DMS 273 treated with DMSO at 0.1 percent for 48 hours (cell line): ENCODE measurements around the gene ZAP70.
"Not testable (repeated sequence)": the region's sequence is repeated elsewhere in the genome, so short reads cannot be mapped to it uniquely, and the experiment has no call there.

Experiments used
- DNase-seq: peaks from one replicate; lab custom pipeline; 2025; lab: John Stamatoyannopoulos, UW

Gene ZAP70

GRCh38 chr2:97713296-97714083, at the start of gene ZAP70:
TSS of gene ZAP70 (plus strand) at chr2:97713576. CDS start at chr2:97724037, 10,461 bp downstream.
- no peak for DNase-seq

GRCh38 chr2:97663626-97663961, 49.8 kb upstream of the ZAP70 start:
- no peak for DNase-seq

DNA sequence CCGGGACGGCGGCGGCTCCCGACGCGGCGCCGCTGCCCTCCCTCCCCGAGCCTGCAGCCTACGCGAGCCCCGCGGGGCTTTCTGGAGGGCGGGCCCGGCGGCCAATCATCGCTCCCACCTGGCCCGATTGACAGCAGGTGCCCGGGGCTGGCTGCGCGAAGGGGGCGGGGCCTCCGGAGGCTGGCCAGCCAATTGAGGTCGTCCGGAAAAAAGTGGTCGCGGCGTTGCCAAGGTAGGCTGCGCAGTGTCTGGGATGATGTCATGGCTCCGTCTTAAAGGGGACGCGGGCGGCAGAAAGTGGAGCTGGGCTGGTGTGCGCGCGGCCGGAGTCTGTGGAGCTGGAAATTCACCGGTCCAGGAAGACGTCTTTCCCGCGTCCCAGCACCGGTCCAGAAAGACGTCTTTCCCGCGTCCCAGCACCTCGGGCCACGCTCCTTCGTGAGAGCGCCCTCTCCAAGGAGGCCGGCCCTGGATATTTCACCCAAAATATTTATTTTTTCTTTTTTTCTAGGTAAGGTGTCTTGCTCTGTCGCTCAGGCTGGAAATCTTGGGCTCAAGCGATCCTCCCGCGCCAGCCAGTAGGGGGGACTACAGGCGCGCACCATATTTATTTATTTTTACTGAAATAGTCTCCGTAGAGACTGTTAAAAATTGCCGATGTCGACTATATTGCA, 49.3 kb upstream of the ZAP70 start, which contains the start of gene ACTR1B:
ACTR1B (minus strand) TSS at position 83 of the 674 bp plus-strand sequence. CDS start 154 bp downstream, outside the sequence.
- peak; percentile 97 for DNase-seq

GRCh38 chr2:97664636-97664970, 48.8 kb upstream of the ZAP70 start:
- DNase-seq: no peak

- DNase-seq: no peak
Measured at GRCh38 chr2:97669448-97669847, 43.9 kb upstream of the ZAP70 start, which contains the start of gene C2orf92. TSS of gene C2orf92 (plus strand) at chr2:97669713. CDS start at chr2:97669789, 76 bp downstream.

- no peak for DNase-seq
Measured at GRCh38 chr2:97670471-97670870, 42.9 kb upstream of the ZAP70 start.

- no peak for DNase-seq
Measured at GRCh38 chr2:97671526-97671925, 41.9 kb upstream of the ZAP70 start.

DNA sequence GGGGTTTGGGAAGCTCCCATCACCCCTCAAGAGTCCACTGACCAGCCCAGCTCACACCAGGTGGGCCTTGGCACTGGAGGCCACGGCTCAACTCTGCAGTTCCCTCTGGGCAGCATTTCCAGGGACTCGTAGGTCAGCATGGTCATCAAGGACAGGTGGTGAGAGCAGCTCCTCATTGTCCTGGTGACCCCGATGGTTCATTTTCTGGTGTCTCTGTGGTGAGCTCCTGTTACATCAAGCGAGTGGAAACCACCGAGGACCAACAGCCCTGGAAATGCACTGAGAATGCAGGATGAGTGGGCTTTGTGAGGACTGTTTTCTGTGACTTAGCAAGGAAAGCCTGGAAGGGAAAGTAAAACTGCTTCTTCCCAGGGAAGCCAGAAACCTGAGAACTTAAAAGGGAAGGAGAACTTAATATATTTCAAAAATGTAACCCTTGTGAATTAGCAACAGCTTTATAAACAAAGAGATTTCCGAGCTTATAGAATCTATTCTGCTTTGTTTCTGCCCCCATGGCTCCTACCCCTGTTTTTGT, 40.7 kb upstream of the ZAP70 start:
- DNase-seq: not testable (repeated sequence)

- DNase-seq: no peak
Measured at GRCh38 chr2:97673182-97673914, 40.0 kb upstream of the ZAP70 start.

DNA sequence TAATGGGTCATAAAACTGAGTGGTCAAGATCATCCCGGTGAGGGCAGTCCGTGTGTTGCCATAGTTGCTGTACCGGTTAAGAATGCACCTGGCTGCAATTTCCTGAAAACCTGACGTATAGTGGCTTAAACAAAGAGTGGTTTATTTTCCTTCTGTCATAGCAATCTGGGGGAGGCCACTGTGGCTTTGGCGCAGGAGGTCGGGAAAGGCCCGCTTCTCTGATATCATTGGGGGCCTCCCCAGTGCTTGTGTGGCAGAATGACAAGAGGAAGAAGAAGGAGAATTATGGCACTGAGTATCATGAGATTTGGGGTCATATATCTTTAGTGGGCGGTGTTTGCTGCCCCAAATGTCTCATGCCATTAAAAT, 39.5 kb upstream of the ZAP70 start:
- no peak for DNase-seq

DNA sequence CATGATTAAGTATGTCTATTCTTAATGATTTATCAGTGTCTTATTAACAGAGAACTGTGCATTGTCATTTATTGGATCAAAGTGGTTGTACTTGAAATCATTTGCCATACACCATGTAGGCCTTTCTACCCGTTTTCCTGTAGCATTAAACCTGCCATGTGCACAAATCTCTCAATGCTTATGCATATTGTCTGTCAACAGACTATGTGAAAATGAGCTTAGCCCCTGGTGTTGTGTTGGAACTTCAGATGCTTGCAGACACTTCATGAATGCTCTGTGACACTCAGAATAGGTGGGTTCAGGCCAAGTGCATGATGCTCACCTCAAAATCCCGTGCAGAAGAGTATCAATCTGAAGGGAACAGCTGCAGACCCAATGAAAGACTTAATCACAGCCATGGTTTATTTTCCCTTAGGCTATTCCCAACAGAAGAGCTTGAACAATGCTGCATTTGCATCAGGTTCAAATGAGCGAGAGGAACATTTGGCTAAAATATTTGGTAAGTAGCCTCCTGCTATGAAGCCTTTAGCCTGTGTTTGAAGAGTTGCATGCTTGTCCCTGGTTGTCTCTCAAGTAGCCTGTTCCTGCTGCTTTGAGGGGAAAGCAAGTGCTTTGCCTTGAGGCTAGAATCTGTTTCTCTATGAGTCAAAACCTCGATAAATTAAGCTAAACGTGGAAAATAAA, 37.8 kb upstream of the ZAP70 start:
- DNase-seq: no peak

- no peak for DNase-seq
Measured at GRCh38 chr2:97676620-97677019, 36.8 kb upstream of the ZAP70 start.

DNA sequence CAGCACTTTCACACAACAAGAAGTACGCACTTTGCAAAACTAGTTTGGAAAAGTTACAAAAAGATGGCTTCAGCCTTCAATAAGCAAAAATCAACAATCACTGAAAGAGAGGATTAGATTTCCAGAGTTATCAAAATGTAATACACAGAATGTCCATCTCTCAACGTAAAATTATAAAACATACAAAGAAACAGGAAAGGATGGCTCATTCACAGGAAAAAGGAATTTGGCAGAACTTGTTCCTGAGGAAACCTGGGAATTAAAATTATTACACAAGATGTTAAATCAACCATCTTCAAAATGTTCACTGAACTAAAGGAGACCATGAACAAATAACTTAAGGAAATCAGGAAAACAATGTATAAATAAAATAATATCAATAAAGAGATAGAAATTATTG, 35.9 kb upstream of the ZAP70 start:
- DNase-seq: no peak

DNA sequence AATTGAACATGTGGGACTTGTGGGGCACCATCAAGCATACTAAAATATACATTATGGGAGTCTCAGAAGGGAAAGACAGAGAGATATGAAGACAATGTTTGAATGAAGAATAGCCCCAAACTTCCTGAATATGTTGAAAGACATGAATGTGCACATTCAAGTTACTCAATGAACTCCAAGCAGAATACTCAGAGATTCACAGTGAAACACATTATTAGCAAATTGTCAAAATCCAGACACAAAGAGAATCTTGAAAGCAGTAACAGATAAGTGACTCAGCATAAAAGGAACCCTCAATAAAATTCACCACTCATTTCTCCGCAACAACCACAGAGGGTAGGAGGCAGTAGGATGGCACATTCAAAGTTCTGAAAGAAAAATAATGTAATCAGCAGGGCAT, 35.1 kb upstream of the ZAP70 start:
- no peak for DNase-seq

DNA sequence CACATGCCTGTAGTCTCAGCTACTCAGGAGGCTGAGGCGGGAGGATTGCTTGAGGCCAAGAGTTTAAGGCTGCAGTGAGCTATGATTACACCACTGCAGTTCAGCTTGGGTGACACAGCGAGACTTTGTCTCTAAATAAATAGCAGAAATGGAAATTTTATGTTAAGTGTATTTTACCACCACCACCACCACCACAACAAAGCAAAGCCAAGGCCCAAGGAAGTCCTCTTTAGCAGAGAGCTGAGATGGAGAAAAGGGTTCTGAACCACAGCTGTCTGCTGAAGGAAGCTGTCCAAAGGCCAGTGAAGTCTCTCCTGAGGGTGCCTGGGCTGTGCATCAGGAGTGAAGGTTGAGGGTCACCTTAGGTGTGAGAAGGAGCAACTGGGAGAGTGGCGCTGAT, 26.1 kb upstream of the ZAP70 start:
- DNase-seq: not testable (repeated sequence)

DNA sequence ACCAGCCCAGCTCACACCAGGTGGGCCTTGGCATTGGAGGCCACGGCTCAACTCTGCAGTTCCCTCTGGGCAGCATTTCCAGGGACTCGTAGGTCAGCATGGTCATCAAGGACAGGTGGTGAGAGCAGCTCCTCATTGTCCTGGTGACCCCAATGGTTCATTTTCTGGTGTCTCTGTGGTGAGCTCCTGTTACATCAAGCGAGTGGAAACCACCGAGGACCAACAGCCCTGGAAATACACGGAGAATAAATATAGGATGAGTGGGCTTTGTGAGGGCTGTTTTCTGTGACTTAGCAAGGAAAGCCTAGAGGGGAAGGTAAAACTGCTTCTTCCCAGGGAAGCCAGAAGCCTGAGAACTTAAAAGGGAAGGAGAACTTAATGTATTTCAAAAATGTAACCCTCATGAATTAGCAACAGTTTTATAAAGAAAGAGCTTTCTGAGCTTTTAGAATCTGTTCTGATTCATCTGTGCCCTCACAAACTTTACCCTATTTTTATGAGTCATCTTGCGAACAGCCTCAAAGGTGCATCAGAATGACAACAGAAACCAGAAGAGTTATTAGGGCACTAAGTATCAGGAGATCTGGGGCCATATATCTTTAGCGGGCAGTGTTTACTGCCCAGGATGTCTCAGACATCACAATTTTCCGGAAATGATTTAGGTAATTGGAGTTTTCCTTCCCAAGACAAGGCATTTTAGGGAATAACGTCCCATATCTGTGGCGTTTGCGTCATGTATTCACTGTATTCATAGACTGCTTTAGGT, 25.1 kb upstream of the ZAP70 start:
- no peak for DNase-seq

DNA sequence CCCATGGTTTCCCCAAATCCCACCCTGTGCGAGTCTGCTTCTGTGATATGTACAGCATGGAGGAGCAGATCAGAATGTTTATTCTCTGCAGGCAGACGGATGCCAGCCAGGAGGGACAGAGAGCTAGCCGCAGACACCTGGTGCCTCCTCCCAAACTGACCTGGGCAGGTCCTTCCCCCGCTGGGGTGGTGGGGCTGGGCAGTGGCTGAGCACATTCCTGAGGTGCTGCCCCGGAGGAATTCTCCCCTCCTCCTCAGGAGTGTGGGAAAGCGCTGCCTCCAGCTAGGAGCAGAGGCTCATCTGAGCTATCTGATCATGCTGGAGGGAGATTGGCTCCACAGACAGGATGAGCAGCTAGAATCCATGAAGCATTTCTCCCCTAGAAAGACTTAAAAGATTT, 22.2 kb upstream of the ZAP70 start:
- DNase-seq: no peak

GRCh38 chr2:97693476-97693875, 19.9 kb upstream of the ZAP70 start:
- DNase-seq: no peak

DNA sequence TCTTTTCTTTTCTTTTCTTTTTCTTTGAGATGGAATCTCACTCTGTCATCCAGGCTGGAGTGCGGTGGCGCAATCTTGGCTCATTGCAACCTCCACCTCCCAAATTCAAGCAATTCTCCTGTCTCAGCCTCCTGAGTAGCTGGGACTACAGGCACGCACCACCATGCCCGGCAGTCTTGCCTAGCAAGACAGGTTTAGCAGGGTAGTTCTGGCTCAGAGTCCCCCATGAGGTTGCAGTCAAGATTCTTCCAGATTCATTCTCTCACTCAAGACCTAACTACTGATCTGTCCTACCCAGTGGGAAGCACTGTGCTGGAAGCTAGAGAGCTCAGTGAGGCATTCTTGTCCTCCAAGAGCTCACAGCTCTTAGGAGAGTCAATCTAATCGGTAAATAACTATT, 17.6 kb upstream of the ZAP70 start:
- DNase-seq: no peak

DNA sequence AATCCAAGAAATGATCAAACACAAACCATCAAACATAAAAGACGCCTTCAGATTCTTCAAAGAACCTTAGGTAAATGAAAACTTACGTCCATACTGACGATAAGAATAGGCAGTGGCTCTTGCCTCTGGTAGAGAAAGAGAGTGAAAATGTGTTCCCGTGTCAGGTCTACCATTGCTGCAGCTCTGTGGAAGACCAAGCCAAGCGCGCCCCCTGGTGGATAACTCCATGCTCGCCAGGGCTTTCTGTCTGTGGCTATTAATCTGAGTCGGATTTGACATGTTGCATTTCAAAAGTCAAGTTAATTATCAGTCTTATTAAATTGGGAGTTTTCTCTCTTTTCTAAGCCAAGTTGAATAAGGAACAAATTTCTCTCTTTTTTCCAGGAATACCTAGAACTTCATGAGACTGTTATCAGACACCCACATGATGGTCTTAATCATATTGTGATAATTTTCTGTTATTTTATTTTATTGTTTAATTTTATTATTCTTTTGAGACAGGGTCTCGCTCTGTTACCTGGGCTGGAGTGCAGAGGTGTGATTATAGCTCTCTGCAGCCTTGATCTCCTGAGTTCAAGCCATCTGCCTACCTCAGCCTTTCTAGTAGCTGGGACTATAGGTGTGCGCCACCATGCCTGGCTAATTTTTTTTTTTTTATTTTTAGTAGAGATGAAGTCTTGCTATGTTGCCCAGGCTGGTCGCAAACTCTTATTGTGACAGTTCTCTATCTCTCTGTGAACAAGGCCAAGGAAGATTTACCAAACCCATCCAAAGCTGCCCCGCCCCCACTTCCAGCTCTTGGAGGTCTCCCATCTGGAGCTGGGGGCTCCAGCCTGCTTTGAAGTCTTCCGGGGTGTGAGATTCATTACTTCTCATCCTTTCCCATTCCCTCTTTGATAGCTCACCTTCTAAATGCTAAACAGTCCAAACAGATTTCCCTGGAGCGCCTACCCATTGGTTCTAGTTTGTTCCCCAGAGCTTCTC, 15.8 kb upstream of the ZAP70 start:
- DNase-seq: peak; percentile 43
